Muscle of leg (tissue), 11 donors: ENCODE results near the gene CTIF. TPM values are rescaled to one million over a fixed set of nuclear protein-coding genes. Genes with fewer than 3 reads are reported as not detected.

Source experiments
- DNase-seq: peaks from one replicate; pipeline ENCODE4 v3.0.0; 2013
- H3K27ac ChIP-seq: one replicate; pipeline ENCODE4 v1.5.1; 2013; ENCODE audit warnings: mild to moderate bottlenecking, low read length, control low read depth
- H3K27me3 ChIP-seq: one replicate; pipeline ENCODE4 v1.6.1; 2013; ENCODE audit warnings: low read length; ENCODE audit not compliant: control insufficient read depth, insufficient read depth
- H3K36me3 ChIP-seq: one replicate; pipeline ENCODE4 v1.6.1; 2013; ENCODE audit warnings: low read length; ENCODE audit not compliant: control insufficient read depth, insufficient read depth
- H3K4me1 ChIP-seq: one replicate; pipeline ENCODE4 v1.6.1; 2013; ENCODE audit warnings: low read length; ENCODE audit not compliant: control insufficient read depth, insufficient read depth
- H3K4me3 ChIP-seq: one replicate; pipeline ENCODE4 v1.5.1; 2013; ENCODE audit warnings: low read length, control low read depth
- H3K9me3 ChIP-seq: replicated peaks from 2 replicates; pipeline ENCODE4 v1.6.1; 2013; ENCODE audit warnings: low read depth, low read length; ENCODE audit not compliant: control insufficient read depth
- WGBS: methylation state at CpG from one replicate; pipeline ENCODE4 v1.1.5; 2013; ENCODE audit warnings: missing lambda C conversion rate; ENCODE audit not compliant: insufficient coverage; 5-methylcytosine and 5-hydroxymethylcytosine counted together
- polyA plus RNA-seq, 8 donors: library from polyadenylated mRNA; unstranded; fragments of 120-200 nt; gene quantifications; one replicate each; pipeline versions ENCODE4 v1.2.1 to v1.2.3, GENCODE V29; 2013; ENCODE audit warnings: inconsistent platforms in 1 of 8, low replicate concordance in 1 of 8; ENCODE audit not compliant: insufficient read length in 8 of 8, insufficient read depth in 1 of 8
- total RNA-seq: library from RNA; stranded (reverse); fragments of 120-200 nt; gene quantifications from one replicate; pipeline ENCODE4 v1.2.4, GENCODE V29; 2013

The CTIF gene
- total and polyA plus RNA-seq, 9 donors: 16.3 to 46.8 (median 32.5) TPM

DNA sequence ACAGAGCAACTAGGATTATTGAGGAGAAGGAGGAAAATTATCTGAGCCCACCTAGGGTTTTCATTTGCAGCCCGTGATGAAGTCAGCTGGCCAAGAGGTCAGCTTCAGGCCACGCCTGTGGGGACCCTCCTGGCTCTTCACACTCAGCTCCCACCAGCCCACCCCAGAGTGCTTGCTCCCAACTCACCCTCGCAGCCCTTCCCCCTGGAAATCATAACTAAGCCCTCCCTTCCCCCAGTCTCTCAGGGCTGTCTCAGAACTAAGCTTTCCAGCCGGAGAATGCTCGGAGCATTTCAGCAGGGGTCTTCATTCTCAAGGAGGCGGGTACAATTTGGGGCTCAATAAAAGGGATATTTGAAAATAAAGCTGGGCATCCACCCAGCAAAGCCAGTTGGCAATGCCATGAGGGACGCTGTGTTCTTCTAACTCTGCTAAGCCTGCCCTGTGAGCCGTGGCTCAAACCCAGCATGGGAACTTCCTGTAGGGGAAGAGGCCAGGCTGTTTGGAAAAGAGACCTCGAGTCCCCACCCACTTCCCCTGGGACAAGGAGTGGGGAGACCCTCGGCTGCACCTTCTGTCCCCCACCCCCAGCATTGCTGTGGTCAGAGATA, 194.9 kb downstream of the CTIF start:
- peak; percentile 26 for DNase-seq
- Histone ChIP-seq H3K4me3 (no peak overlapping the region), H3K27me3 (no peaks in the 10 kb centered on the region), H3K4me1 (peaks cover 36% of the 10 kb centered on the region), H3K36me3 (no peaks in the 10 kb centered on the region), H3K27ac (no peak overlapping the region), H3K9me3 (no peaks in the 10 kb centered on the region)
- 37% methylated on average over 6 of the region's 10 CpGs for WGBS

DNA sequence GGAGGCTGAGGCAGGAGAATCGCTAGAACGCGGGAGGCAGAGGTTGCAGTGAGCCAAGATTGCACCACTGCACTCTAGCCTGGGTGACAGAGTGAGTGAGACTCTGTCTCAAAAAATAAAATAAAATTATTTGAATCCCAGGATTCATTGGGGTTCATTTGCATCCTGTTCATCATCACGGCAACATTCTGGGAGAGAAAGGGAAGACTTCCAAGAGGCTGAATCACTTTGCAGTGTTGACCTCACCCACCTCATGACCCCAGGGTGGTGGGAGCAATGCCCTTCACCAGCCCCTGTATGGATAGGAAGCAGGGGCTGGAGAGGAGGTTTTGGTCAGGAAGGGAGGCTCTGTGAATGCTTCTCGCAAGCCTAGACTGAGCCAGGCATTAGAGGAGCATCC, 195.6 kb downstream of the CTIF start:
- no peaks in the 10 kb centered on the region for H3K9me3 ChIP-seq
- H3K27me3 ChIP-seq: no peaks in the 10 kb centered on the region
- H3K4me1 ChIP-seq: peaks cover 36% of the 10 kb centered on the region
- no peak overlapping the region for H3K27ac ChIP-seq
- DNase-seq: no peak
- H3K4me3 ChIP-seq: no peak overlapping the region
- 80% methylated on average over 3 of the region's 5 CpGs for WGBS
- no peaks in the 10 kb centered on the region for H3K36me3 ChIP-seq

DNA sequence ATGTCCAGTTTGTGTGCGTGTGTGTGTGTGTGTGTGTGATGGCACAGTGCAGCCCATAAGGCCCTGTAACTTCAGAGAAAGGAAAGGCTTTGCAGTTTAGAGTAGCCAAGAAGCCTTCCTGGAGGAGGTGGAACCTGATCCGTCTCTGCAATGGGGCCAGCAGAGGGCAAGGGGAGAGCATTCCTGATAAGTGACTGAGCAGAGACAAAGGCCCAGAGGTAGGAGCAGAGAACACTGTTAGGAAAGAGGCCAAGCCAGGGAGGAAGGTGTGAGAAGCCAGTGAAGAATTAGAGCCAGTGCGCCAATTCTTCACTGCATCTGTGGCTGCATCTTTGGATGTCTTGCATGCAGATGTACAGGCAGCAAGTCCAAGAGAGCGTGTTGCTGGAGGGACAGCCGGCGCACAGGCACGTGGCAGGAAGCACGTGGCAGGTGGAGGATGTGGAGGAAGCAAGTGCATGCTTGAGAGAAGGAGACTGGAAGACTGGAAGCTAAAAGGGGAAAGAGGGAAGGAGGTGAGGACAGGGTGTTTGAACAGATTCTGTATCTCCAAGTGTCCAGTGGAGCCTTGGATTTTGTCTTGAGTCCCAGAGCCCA, 196.3 kb downstream of the CTIF start:
- 55% methylated on average over 8 of the region's 8 CpGs for WGBS
- no peak overlapping the region for H3K27ac ChIP-seq
- no peaks in the 10 kb centered on the region for H3K36me3 ChIP-seq
- no peaks in the 10 kb centered on the region for H3K27me3 ChIP-seq
- H3K4me1 ChIP-seq: peaks cover 43% of the 10 kb centered on the region
- DNase-seq: peak; percentile 44
- H3K4me3 ChIP-seq: no peak overlapping the region
- no peaks in the 10 kb centered on the region for H3K9me3 ChIP-seq

DNA sequence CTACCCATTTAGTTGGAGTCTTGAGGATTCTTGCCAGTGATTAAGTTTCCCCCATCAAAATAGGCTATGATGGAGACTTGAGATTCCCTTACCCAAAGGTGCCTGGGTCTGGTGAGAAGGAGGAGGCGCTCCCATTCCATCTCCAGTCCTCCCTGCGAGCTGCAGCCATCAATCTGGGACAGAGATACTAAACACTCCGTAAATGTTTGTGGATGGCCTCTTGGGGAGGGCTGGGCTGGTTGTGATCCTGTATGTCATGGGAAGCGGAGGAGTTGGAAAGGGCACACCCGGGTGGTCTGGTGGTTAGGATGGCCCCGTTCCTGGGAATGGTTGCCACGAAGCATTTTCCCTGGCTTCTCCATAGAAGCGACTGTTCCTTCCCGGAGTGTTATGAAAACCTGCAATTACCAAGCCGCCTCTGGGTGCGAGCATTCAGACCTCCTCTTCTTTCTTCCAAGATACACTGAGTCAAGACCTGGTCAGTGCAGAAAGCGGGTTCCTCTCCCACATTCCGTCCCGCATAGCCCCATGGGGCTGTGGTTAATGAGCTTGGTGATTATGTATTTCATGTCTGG, 196.9 kb downstream of the CTIF start:
- H3K9me3 ChIP-seq: no peaks in the 10 kb centered on the region
- H3K27me3 ChIP-seq: no peaks in the 10 kb centered on the region
- H3K27ac ChIP-seq: no peak overlapping the region
- DNase-seq: no peak
- H3K4me1 ChIP-seq: peaks cover 47% of the 10 kb centered on the region
- WGBS: 75% methylated on average over 5 of the region's 14 CpGs
- no peak overlapping the region for H3K4me3 ChIP-seq
- no peaks in the 10 kb centered on the region for H3K36me3 ChIP-seq

DNA sequence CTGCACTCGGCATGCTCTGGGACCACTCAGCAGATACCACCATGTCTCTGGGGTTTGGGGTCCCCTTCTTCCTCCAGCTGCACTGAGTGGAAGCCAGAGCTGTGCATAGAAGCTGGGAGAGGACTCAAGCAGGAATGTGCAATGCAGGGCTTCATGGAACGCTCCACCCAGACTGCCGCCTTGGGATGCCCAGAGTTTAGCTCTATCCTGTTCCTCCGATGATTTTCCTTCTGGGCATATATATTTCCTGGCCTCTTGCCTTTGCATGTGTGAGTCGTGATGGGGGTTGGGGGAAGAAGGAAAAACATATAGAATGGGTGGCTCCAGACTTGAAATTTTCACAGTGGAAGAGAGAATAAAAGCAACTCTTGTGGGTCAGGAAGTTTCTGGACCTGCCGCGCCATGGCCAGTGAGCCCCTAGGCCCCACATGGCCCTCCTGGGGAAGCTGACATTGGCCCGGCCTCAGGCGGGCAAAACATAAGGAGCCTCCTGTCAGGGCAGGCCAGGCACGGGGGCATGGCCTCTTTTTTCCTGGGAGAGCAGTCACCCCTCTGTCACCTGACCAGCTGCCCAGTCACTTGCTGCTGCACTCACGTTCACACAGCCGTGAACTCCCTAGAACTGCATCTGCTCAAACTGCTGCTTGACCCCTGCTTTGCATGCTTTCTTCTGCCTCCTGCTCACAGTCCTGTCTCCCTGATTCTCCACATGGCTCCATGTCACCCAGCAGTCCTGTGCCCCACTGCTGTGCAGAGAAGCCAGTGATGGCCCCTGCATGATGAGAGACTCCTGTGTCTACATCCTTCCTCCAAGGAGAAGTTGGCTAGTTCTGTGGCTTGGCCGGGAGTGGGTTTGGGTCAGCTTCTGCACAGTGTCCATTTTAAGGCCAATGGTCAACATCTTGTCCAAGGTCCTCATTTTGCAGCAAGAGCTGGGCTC, 197.8 kb downstream of the CTIF start:
- no peak overlapping the region for H3K27ac ChIP-seq
- no peaks in the 10 kb centered on the region for H3K9me3 ChIP-seq
- H3K36me3 ChIP-seq: no peaks in the 10 kb centered on the region
- H3K4me1 ChIP-seq: peaks cover 47% of the 10 kb centered on the region
- WGBS: 54% methylated on average over 13 of the region's 13 CpGs
- H3K27me3 ChIP-seq: no peaks in the 10 kb centered on the region
- H3K4me3 ChIP-seq: no peak overlapping the region
- no peak for DNase-seq

DNA sequence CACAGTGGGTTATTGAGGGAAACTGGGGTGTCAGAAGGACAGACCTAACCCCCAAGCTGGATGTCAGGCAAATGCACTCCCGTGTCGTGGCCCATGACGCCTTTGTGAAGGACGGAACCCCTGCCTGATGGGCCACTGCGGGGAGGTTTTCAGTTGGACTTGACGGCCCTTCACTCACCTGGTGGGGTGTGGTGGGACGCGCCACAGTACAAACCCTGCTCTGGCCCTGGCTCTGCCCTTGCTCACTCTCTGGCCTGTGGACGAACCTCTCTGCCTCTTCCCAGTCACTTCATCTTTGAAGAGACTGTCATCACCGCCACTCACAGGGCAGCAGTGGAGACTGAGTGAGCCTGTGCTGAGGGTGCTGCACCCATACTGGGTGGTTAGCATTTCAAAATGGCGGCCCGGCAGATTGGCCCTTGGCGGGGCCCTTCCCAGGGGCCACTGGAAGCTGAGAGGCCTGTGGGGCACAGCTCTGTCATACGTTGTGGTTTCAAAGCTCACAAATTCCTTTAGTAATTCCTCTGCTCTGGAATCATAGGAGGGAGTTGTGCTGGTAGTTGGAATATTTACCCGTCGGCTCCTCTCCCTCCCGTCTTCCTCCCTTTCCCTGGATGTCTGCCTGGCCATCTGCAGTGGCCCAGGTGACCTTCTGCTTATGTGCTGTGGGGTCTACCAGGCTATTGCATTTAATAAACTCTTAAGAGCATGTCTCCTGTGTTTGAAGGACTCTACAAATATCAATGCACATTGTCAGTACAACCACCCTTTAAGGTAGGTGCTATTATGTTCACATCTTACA, 200.6 kb downstream of the CTIF start:
- Histone ChIP-seq H3K4me1 (peaks cover 49% of the 10 kb centered on the region), H3K27ac (no peak overlapping the region), H3K36me3 (no peaks in the 10 kb centered on the region), H3K27me3 (no peaks in the 10 kb centered on the region), H3K9me3 (no peaks in the 10 kb centered on the region), H3K4me3 (no peak overlapping the region)
- DNase-seq: no peak
- WGBS: 94% methylated on average over 9 of the region's 17 CpGs

DNA sequence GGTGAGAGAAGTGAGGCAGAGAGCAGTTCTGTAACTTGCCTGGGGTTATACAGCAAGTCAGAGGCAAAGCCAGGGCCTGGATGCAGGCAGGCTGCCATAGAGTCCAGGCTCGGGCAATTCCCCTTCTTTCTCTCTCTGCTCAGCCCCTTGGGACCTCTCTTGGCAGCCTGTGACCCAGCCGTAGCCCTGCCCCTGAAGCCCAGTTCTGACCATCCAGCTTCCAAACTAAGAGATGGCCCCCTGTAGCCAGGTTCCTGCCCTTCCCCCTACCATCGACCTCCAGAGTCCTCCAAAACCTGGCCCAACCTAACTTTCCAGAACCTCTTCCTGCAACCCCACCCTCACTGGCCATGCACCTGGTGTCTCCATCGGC, 201.2 kb downstream of the CTIF start:
- H3K4me3 ChIP-seq: no peak overlapping the region
- H3K27ac ChIP-seq: no peak overlapping the region
- WGBS: 42% methylated on average over 4 of the region's 4 CpGs
- DNase-seq: peak; percentile 27
- no peaks in the 10 kb centered on the region for H3K36me3 ChIP-seq
- no peaks in the 10 kb centered on the region for H3K27me3 ChIP-seq
- H3K9me3 ChIP-seq: no peaks in the 10 kb centered on the region
- peaks cover 48% of the 10 kb centered on the region for H3K4me1 ChIP-seq

DNA sequence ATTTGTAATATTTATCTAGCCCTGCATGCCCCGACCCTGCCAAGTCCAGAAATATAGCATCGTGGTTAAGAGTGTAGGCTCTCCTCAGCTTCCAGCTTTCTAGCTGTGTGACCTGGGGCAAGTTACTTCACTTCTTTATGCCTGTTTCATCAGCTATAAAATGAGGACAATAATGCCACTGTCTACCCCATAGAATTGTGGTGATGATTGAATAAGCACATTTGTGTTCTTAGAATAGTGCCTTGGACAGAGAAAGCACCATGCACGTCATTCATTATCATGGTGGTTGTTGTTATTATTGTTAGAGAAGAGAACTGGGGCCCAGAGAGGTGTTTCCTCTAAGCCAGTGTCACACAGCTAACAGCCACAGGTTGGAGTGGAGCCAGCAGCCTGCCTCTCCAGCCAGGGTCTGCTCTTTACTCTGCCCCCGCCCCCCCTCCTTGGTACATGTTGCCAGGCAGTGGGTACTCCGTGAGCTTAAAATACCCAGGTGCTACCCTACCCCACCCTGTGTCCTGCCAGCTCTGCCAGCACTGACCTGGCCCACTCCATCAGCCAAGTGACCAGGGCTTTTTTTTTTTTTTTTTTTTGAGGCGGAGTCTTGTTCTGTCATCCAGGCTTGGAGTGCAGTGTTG, 202.1 kb downstream of the CTIF start:
- H3K4me3 ChIP-seq: no peak overlapping the region
- 100% methylated on average over 1 of the region's 6 CpGs for WGBS

DNA sequence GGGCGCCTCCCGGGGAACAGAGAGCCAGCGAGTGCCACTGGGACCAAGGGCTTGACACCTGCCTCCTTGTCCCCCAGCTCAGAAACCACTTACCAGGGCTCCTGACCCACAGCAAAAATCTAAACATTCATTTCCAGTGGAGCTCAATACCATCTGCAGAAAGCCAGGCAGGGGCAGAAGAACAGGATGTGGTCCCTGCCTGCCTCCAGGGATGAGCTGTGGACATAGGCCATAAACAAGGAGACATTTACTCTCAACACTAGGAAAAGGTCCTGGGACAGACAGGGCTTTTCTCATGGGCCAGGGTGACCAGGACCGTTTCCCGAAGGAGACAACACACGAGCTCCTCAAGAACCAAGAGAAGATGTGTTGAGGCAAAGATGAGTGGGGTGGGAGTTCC, 203.0 kb downstream of the CTIF start:
- H3K36me3 ChIP-seq: no peaks in the 10 kb centered on the region
- H3K4me1 ChIP-seq: peaks cover 31% of the 10 kb centered on the region
- no peak overlapping the region for H3K27ac ChIP-seq
- no peaks in the 10 kb centered on the region for H3K27me3 ChIP-seq
- WGBS: 98% methylated on average over 6 of the region's 6 CpGs
- H3K4me3 ChIP-seq: no peak overlapping the region
- H3K9me3 ChIP-seq: no peaks in the 10 kb centered on the region
- DNase-seq: no peak

More for the DNA sequence above, 202.1 kb downstream of the CTIF start:
- peaks cover 39% of the 10 kb centered on the region for H3K4me1 ChIP-seq
- H3K27ac ChIP-seq: no peak overlapping the region
- no peaks in the 10 kb centered on the region for H3K27me3 ChIP-seq
- no peaks in the 10 kb centered on the region for H3K36me3 ChIP-seq
- no peak for DNase-seq
- no peaks in the 10 kb centered on the region for H3K9me3 ChIP-seq
